ENCODE data around the gene ERCC3. TPM values are rescaled to one million over a fixed set of nuclear protein-coding genes. Genes with fewer than 3 reads are reported as not detected.

The ERCC3 gene
- total and polyA plus RNA-seq, 2 donors (not counting 3 experiments of a cell fraction or from before 2014, with no cell fraction given) = 40.7 to 47.3 TPM

- no TSS peak for BruUV-seq (replicated peaks)
- H3K27me3 ChIP-seq (ENCODE audit: control insufficient read depth in 2 of 2, insufficient read depth in 2 of 2, low read length in 2 of 2) = no peaks in the 10 kb centered on the region
These were observed 577 bp downstream of the ERCC3 start for GRCh38 chr2:127293386-127293747.

GRCh38 chr2:127288274-127288673 is 5.7 kb downstream of the ERCC3 start:
- Histone ChIP-seq H4K20me1 (replicated peaks; ENCODE audit: control insufficient read depth, extremely low read depth, insufficient read depth, low read length) (no peaks in the 10 kb centered on the region), H3K9ac (replicated peaks; ENCODE audit: extremely low read depth, insufficient read depth, low read length) (no peak overlapping the region), H2AFZ (ENCODE audit: low read depth, low read length) (no peak overlapping the region), H3K27ac (ENCODE audit: insufficient read depth, low read depth, low read length) (no peak overlapping the region), H3K4me3 (replicated peaks in 1 of 3; ENCODE audit: insufficient read depth in 1 of 3, low read depth in 1 of 3, low read length in 3 of 3) (no peak overlapping the region), H3K9me3 (replicated peaks; ENCODE audit: control insufficient read depth, insufficient read depth, low read length) (no peaks in the 10 kb centered on the region), H3K9me1 (replicated peaks; ENCODE audit: control insufficient read depth, extremely low read depth, insufficient read depth, low read length) (no peaks in the 10 kb centered on the region), H3K79me2 (ENCODE audit: control insufficient read depth, insufficient read depth, low read length) (peaks cover 16% of the 10 kb centered on the region), H3K36me3 (ENCODE audit: control insufficient read depth in 2 of 2, extremely low read depth in 1 of 2, insufficient read depth in 2 of 2, low read length in 2 of 2) (peaks cover 48 to 64% of the 10 kb centered on the region in 2 experiments), H3K4me1 (ENCODE audit: control insufficient read depth, extremely low read depth, insufficient read depth, low read length) (peaks cover 8% of the 10 kb centered on the region), H3K4me2 (ENCODE audit: insufficient read depth, low read length) (no peak overlapping the region), H3K27me3 (ENCODE audit: control insufficient read depth in 2 of 2, insufficient read depth in 2 of 2, low read length in 2 of 2) (no peaks in the 10 kb centered on the region)
- intact Hi-C loops (cut with micrococcal nuclease) = no loop called here
- dilution Hi-C loops (cut with MboI; ENCODE audit: extremely low pct_ligation_motif_present, low sequenced_read_pairs) = no loop called here
- FAIRE-seq (no peak), DNase-seq (ENCODE audit: low read depth, low spot score) (no peak)
- POLR2A ChIA-PET = no interaction called here
- TF ChIP-seq CTCF (IDR thresholded peaks at IDR 0.05; ENCODE audit: extremely low read depth in 1 of 2, insufficient read depth in 1 of 2, low read depth in 1 of 2, low read length in 2 of 2) (no peak), GATA2 (IDR thresholded peaks at IDR 0.05; ENCODE audit: insufficient read depth, insufficient read length, low read depth, low read length) (no peak), MAX (IDR thresholded peaks at IDR 0.05; ENCODE audit: insufficient read depth, insufficient read length) (no peak), FOS (IDR thresholded peaks at IDR 0.05; ENCODE audit: borderline replicate concordance, insufficient read depth, low read length) (no peak), POLR2AphosphoS5 (IDR thresholded peaks at IDR 0.05; ENCODE audit: insufficient read depth, low read depth, low read length) (no peak), POLR2A (IDR thresholded peaks at IDR 0.05; ENCODE audit: low read depth, low read length) (no peak)
- no TSS peak for BruUV-seq (replicated peaks)
- CTCF ChIA-PET = interaction anchor here (1.5 kb wide), 1 partner anchor 10 kb away, joined by 6 read pairs; no protein-coding TSS in a partner anchor

More at GRCh38 chr2:127293386-127293747, 577 bp downstream of the ERCC3 start:
- Histone ChIP-seq H3K27ac (ENCODE audit: insufficient read depth, low read depth, low read length) (peak overlapping the region; percentile 31), H3K9me3 (replicated peaks; ENCODE audit: control insufficient read depth, insufficient read depth, low read length) (no peaks in the 10 kb centered on the region), H3K9ac (replicated peaks; ENCODE audit: extremely low read depth, insufficient read depth, low read length) (peak overlapping the region; percentile 68), H3K4me2 (ENCODE audit: insufficient read depth, low read length) (peak overlapping the region; percentile 60), H3K4me1 (ENCODE audit: control insufficient read depth, extremely low read depth, insufficient read depth, low read length) (peaks cover 12% of the 10 kb centered on the region), H3K36me3 (ENCODE audit: control insufficient read depth in 2 of 2, extremely low read depth in 1 of 2, insufficient read depth in 2 of 2, low read length in 2 of 2) (peaks cover 28 to 34% of the 10 kb centered on the region in 2 experiments), H3K79me2 (ENCODE audit: control insufficient read depth, insufficient read depth, low read length) (peaks cover 17% of the 10 kb centered on the region), H4K20me1 (replicated peaks; ENCODE audit: control insufficient read depth, extremely low read depth, insufficient read depth, low read length) (no peaks in the 10 kb centered on the region), H3K4me3 (replicated peaks in 1 of 3; ENCODE audit: insufficient read depth in 1 of 3, low read depth in 1 of 3, low read length in 3 of 3) (peak overlapping the region; percentile 54 to 90 (median 82)), H2AFZ (ENCODE audit: low read depth, low read length) (peak overlapping the region; percentile 78), H3K9me1 (replicated peaks; ENCODE audit: control insufficient read depth, extremely low read depth, insufficient read depth, low read length) (no peaks in the 10 kb centered on the region)
- peak; percentile 55 for FAIRE-seq
- TF ChIP-seq POLR2AphosphoS5 (IDR thresholded peaks at IDR 0.05; ENCODE audit: insufficient read depth, low read depth, low read length) (no peak), EZH2 (IDR thresholded peaks at IDR 0.05; ENCODE audit: borderline replicate concordance, low read depth, low read length, severe bottlenecking) (no peak)
- ChIA-PET CTCF (interaction anchor here (0.7 to 2.0 kb wide), 6 partner anchors 12 to 225 kb away, joined by 3 to 14 read pairs (median 4); no protein-coding TSS in a partner anchor), POLR2A (no interaction called here)
- intact Hi-C loops (cut with micrococcal nuclease) (loop anchor here (5.0 to 10.0 kb wide), 2 partner anchors 186 to 229 kb away; partner anchors contain the start of gene BIN1), dilution Hi-C loops (cut with MboI; ENCODE audit: extremely low pct_ligation_motif_present, low sequenced_read_pairs) (no loop called here)
- DNase-seq (ENCODE audit: low read depth, low spot score) = no peak
